HTERT RPE-1 (cell line): ENCODE data around the gene SLC38A3.

Experiments used
- in situ Hi-C: fragments of 300-500 bp; cut with MboI; formaldehyde crosslinking; loops from 4 replicates; pipeline ENCODE4 v1.14.3; 2020; ENCODE audit warnings: low sequenced_read_pairs

The SLC38A3 gene

GRCh38 chr3:50168791-50169190, 36.3 kb upstream of the SLC38A3 start:
- in situ Hi-C loops: no loop called here

- in situ Hi-C loops: no loop called here
Measured at GRCh38 chr3:50169232-50169832, 35.7 kb upstream of the SLC38A3 start.

GRCh38 chr3:50169858-50170257, 35.2 kb upstream of the SLC38A3 start:
- in situ Hi-C loops: no loop called here

GRCh38 chr3:50170689-50171088, 34.4 kb upstream of the SLC38A3 start:
- in situ Hi-C loops: no loop called here

GRCh38 chr3:50171540-50172301, 33.4 kb upstream of the SLC38A3 start:
- in situ Hi-C loops: no loop called here

- in situ Hi-C loops: no loop called here
Measured at GRCh38 chr3:50172626-50173220, 32.3 kb upstream of the SLC38A3 start.

GRCh38 chr3:50173685-50174516, 31.2 kb upstream of the SLC38A3 start:
- in situ Hi-C loops: no loop called here

- in situ Hi-C loops: no loop called here
Measured at GRCh38 chr3:50174517-50174895, 30.6 kb upstream of the SLC38A3 start.

- in situ Hi-C loops: no loop called here
Measured at GRCh38 chr3:50174947-50175524, 30.0 kb upstream of the SLC38A3 start.

- in situ Hi-C loops: no loop called here
Measured at GRCh38 chr3:50177346-50177745, 27.7 kb upstream of the SLC38A3 start.

GRCh38 chr3:50179710-50180109, 25.4 kb upstream of the SLC38A3 start:
- in situ Hi-C loops: no loop called here

- in situ Hi-C loops: no loop called here
Measured at GRCh38 chr3:50181985-50182384, 23.1 kb upstream of the SLC38A3 start.

GRCh38 chr3:50182533-50183099, 22.5 kb upstream of the SLC38A3 start:
- in situ Hi-C loops: no loop called here

GRCh38 chr3:50183755-50184154, 21.3 kb upstream of the SLC38A3 start:
- in situ Hi-C loops: no loop called here

GRCh38 chr3:50184242-50184978, 20.7 kb upstream of the SLC38A3 start:
- in situ Hi-C loops: no loop called here

GRCh38 chr3:50185230-50185629, 19.8 kb upstream of the SLC38A3 start:
- in situ Hi-C loops: no loop called here

- in situ Hi-C loops: no loop called here
Measured at GRCh38 chr3:50186096-50186495, 19.0 kb upstream of the SLC38A3 start.

- in situ Hi-C loops: no loop called here
Measured at GRCh38 chr3:50187750-50188149, 17.3 kb upstream of the SLC38A3 start.

GRCh38 chr3:50189274-50189673, 15.8 kb upstream of the SLC38A3 start:
- in situ Hi-C loops: no loop called here

GRCh38 chr3:50189989-50190388, 15.1 kb upstream of the SLC38A3 start:
- in situ Hi-C loops: no loop called here
